Activated naive CD4-positive, alpha-beta T cell treated with anti-CD3 and anti-CD28 coated beads, Interleukin-2, amount 50 U/mL, for 72 hours (primary cell): ENCODE results near the gene AGO1. TPM values are rescaled to one million over a fixed set of nuclear protein-coding genes. Genes with fewer than 3 reads are reported as not detected.
"Not testable (repeated sequence)": the region's sequence is repeated elsewhere in the genome, so short reads cannot be mapped to it uniquely, and the experiment has no call there.

Experiments
- ATAC-seq, 2 donors: fragments of 150-1000 bp; cut with Tn5 transposase; 2 replicates each; pipeline ENCODE4 v1.10.0; 2021; ENCODE audit warnings: mild to moderate bottlenecking in 2 of 2, moderate library complexity in 2 of 2
- DNase-seq, 2 donors: peaks; one replicate each; pipeline ENCODE4 v3.0.0; 2021 to 2022; ENCODE audit warnings: low spot score in 2 of 2
- H3K27ac Mint-ChIP-seq, 2 donors: one replicate each; pipeline ENCODE4 v1.8.0; 2022; ENCODE audit warnings: mild to moderate bottlenecking in 2 of 2, mixed read lengths in 2 of 2
- H3K36me3 Mint-ChIP-seq, 2 donors: one replicate each; pipeline ENCODE4 v1.8.0; 2022; ENCODE audit warnings: mixed read lengths in 2 of 2
- H3K9me3 Mint-ChIP-seq, 2 donors: one replicate each; pipeline ENCODE4 v1.8.0; 2022; ENCODE audit warnings: mixed read lengths in 2 of 2
- total RNA-seq, 2 donors: library from RNA; stranded (reverse); gene quantifications; one replicate each; pipeline ENCODE4 v1.2.3, GENCODE V29; 2022

Gene AGO1
- total RNA-seq, 2 donors from 2014 or later, result 31.6 to 35.4 TPM

DNA sequence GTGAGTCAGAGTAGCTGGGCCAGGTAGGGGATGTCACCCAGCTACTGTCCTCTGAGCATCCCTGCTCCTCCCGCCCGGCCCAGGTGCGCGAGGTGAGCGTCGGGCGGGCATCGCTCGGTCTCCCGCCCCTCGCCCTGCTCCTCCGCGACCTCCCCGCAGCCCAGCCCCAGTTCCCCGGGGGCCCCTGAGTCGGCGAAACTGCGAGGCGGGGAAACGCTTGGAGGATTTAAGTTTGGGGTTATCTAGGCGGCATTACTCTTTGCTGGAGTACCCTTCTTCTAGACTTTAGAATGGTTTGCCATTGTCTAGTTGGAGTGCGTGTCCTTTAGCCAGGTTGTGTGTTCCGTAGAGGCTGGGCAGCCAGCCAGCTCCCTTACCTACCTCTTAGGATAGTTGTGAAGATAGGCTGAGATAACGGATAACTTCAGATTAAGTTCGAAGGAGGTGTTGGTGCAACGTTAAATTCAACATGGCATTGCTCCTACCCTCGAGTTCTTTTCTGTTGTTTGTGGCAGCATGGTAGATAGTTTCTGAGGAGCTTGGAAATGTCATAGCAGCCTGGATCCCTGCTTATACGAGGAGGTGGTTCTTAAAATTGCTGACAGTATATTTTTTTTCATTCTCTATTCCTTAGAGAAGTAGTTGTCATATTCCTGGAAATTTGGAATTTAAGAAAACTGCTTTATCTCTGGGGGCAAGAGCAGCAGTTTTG lies 48.6 kb downstream of the AGO1 start:
- H3K9me3 Mint-ChIP-seq, result no peaks in the 10 kb centered on the region
- H3K27ac Mint-ChIP-seq, result peak overlapping the region; percentile 90 to 97
- peaks cover 0 to 14% of the 10 kb centered on the region in 2 donors for H3K36me3 Mint-ChIP-seq
- ATAC-seq (no peak), DNase-seq (no peak)

DNA sequence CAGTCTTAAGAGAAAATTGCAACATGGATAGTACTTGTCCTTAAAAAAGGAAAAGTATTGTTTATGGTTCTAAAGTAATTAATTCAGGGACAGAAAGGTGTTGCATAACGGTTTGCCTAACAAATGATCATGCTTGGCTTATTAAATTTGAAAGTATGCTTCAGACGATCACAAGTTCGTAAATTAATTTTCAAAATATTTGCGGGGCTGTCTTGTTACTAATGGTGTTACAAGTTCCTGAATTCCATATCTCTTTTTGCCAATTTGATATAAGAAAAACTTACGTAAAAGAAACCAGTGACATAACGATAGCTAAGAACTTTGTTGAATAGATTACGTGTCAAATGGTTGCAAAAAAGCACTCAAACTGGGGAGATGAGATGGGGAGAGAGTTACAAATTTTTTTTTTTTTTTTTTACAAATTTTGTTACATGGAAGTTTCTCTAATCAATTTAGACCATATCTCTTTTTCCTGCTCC lies 49.2 kb downstream of the AGO1 start:
- Mint-ChIP-seq H3K9me3 (no peaks in the 10 kb centered on the region), H3K36me3 (peaks cover 0 to 14% of the 10 kb centered on the region in 2 donors), H3K27ac (peak overlapping the region; percentile 90 to 97)
- DNase-seq, result no peak
- ATAC-seq, result no peak

DNA sequence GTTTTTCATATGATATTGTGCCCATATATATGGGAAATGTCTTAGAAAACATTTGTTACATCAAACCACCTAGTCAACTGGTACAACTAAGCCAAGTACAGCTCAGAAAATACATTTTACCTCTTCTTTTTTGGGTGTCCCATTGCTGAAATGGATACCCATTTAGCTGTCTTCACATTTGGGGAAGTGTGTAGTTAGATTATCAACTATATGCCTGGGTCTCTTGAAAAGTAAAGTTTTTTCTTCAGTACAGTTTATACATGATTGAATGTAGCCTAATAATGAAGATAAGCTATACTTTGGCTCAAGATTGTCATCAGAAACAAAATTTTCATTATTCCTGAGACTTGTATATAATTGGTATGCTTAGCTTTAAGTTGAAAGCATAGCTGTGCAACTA lies 49.9 kb downstream of the AGO1 start:
- DNase-seq, result no peak
- no peak for ATAC-seq
- Mint-ChIP-seq H3K9me3 (no peaks in the 10 kb centered on the region), H3K27ac (peak overlapping the region in 1 of 2 donors; percentile 97), H3K36me3 (peaks cover 0 to 14% of the 10 kb centered on the region in 2 donors)

DNA sequence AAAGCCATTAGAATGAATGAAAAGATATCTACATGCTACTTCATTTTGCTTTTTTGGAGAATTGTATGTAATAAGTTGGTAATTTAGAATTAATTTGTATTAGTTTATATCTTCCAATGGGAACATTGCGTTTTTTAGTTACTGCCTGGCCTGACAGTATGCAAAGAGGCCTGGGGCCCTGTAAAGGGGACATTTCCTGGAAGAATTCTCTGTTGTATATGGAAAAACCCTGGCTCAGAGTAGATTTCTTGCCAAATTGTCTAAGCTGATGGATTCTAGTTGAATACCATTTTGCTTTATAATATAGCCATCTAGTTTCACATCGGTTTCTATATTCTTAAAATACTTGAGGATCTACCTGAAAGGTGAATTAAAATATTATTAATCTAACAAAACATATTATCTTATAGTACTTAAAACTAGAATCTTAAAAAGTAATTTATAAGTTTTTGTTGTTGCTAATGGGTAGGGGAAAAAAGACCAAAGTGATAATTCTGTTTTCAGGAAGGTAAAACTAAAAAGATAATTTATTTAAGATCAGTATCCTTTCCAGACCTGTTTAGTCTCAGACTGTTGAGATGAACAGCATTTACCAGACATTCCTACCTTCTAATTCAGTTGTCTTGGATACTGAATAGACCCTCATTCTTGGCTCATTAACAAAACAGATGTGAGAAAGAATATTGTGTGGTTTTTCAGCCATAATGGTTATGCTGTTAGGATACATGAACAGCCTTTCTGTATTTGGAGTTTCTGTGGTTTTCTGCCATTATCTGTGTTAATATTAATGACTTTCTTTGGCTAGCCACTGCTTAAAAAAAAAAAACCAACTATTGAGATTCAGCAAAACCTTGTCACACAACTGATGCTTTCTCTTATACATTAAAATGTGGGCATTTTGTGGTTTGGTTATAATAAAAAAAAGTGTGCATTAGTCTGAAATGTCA lies 52.7 kb downstream of the AGO1 start:
- H3K36me3 Mint-ChIP-seq, result peaks cover 5 to 7% of the 10 kb centered on the region in 2 donors
- H3K9me3 Mint-ChIP-seq, result no peaks in the 10 kb centered on the region
- no peak overlapping the region for H3K27ac Mint-ChIP-seq
- no peak for ATAC-seq
- no peak for DNase-seq

DNA sequence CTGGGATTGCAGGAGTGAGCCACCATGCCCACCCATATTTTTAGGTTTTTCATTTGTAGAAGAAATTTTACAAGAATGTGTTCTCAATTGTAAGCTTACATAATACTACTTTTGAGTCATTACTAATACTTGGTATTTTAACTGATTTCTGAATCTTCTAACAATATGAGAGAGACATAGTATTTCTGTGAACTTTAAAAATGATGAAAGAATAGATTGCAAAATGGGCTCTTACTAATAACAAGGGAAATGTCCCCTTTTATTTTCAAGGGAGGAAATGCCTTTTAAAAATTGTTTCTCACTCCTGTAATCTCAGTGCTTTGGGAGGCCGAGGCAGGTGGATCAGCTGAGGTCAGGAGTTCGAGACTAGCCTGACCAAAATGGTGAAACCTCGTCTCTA lies 53.8 kb downstream of the AGO1 start:
- H3K36me3 Mint-ChIP-seq, result peaks cover under 1 to 10% of the 10 kb centered on the region in 2 donors
- ATAC-seq, result no peak
- DNase-seq, result no peak
- no peak overlapping the region for H3K27ac Mint-ChIP-seq
- H3K9me3 Mint-ChIP-seq, result no peaks in the 10 kb centered on the region

DNA sequence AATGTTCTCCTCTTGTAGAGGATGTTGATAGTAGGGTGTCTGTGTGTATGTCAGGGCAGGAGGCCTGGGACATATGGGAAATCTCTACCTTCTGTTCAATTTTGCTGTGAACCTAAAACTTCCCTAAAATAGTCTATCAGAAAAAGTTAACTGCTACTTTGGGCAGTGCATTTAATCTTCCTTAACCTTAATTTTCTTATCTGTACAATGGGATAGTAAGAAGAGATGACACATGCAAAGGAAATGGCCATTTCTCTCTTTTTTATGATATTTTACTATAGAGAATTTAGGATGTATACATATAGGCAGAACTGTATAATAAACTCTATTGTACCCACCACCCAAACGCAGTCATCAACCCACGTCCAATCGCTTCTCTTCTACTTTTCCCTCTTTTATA lies 56.5 kb downstream of the AGO1 start:
- peaks cover 0 to 10% of the 10 kb centered on the region in 2 donors for H3K36me3 Mint-ChIP-seq
- no peak for ATAC-seq
- DNase-seq, result no peak
- H3K9me3 Mint-ChIP-seq, result no peaks in the 10 kb centered on the region
- H3K27ac Mint-ChIP-seq, result no peak overlapping the region

DNA sequence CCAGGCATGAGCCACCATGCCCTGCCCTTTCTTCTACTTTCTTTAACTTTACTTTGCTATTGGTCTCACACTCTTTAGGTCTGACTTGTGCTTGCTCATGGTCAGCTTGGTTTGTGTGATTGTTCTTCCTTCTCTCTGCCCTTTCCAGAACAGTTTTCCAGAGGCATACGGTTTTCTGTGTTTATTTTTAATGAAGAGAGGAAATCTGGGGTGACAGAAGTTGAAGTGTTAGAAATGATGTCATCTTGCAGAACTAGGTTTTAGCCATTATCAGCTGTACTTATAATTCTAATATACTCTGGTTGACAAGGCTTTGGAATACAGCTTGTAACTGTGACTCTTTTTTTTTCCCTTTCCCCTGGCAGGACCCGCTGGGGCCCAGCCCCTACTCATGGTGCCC lies 62.3 kb downstream of the AGO1 start:
- DNase-seq (no peak), ATAC-seq (no peak)
- Mint-ChIP-seq H3K27ac (no peak overlapping the region), H3K36me3 (peaks cover 0 to 12% of the 10 kb centered on the region in 2 donors), H3K9me3 (no peaks in the 10 kb centered on the region)

DNA sequence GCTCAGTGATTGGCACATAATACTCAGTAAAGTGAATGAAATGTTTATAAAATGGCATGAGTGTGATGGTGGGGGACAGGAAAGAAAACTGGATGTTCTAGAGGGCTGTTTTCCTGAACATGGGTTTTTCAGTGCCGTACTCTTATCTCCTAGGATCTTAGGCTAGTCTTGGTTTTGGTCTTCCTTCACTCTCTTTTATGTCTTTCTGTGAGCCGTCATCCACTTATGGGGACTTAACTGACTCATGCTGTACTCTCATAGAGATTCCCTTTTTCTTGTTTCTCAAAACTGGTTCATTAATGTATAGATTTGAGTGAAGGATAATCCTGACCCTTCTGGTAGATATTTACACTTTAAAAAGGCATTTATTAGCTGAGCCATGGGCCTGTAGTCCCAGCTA lies 64.5 kb downstream of the AGO1 start:
- Mint-ChIP-seq H3K27ac (peak overlapping the region; percentile 22 to 50), H3K9me3 (no peaks in the 10 kb centered on the region), H3K36me3 (peaks cover 0 to 4% of the 10 kb centered on the region in 2 donors)
- DNase-seq (no peak), ATAC-seq (peak; percentile 41 to 46)

DNA sequence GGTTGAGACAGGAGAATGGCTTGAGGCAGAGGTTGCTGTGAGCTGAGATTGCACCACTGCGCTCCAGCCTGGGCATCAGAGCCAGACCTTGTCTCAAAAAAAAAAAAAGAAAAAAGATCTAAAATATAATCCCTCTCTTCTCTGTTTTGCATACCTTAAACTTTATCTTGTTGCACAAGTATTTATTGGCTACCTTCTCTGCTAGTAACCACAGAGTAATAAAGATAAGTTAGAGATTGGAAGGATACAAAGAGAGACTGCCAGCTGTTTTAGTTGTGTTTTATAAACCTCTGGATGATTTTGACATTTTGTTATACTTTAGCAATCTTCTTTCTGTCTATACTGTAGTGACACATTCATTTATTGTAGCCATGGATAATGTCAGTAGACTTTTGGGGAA lies 75.5 kb downstream of the AGO1 start:
- Mint-ChIP-seq H3K36me3 (no peaks in the 10 kb centered on the region), H3K27ac (no peak overlapping the region), H3K9me3 (no peaks in the 10 kb centered on the region)
- DNase-seq, result no peak
- no peak for ATAC-seq

DNA sequence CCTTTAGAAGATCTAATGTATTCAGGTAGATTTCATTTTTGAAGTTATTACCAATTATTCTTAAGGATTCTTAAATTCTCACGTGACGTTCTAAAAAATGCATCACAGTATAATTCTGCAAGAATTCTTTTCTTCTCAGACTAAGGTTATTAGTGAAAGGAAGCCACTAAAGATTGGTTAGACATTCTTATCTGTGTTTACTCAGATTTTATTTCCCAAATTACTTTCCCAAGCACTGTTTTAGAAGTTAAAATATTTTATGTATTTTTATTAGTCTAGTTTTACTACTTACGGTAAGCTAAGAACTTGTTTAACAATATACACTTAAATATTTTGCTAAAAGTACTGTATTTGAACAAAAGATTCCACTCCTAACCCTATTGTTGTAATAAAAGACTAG lies 76.3 kb downstream of the AGO1 start:
- Mint-ChIP-seq H3K27ac (no peak overlapping the region), H3K36me3 (no peaks in the 10 kb centered on the region), H3K9me3 (no peaks in the 10 kb centered on the region)
- DNase-seq (no peak), ATAC-seq (no peak)

DNA sequence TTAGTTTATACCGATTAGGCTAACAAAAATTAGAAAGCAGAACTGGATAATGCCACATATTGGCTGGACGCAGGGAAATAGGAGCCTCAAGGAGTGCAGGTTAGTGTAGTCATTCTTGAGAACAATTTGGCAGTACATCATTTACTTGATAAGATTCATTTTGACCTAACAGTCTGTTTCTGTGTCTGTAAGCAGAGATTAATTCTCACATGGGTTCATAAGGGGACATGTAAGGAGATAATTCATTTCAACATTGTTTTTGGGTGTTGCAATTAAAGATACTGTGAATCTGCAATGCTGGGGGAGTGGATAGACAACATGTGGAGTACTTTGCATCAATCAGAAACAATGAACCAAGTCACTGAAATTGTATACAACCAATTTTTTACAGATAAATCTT lies 79.9 kb downstream of the AGO1 start:
- Mint-ChIP-seq H3K27ac (no peak overlapping the region), H3K9me3 (no peaks in the 10 kb centered on the region), H3K36me3 (peaks cover 0 to 3% of the 10 kb centered on the region in 2 donors)
- ATAC-seq, result no peak
- DNase-seq, result no peak

DNA sequence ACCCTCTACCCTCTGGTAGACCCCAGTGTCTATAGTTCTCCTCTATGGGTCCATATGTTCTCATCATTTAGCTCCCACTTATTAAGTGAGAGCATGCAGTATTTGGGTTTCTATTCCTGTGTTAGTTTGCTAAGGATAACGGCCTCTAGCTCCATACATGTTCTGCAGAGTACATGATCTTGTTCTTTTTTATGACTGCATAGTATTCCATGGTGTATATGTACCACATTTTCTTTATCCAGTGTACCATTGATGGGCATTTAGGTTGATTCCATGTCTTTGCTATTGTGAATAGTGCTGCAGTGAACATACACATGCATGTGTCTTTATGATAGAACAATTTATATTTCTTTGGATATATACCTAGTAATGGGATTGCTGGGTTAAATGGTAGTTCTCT lies 81.3 kb downstream of the AGO1 start:
- not testable (repeated sequence) for DNase-seq, H3K27ac Mint-ChIP-seq, ATAC-seq, H3K9me3 Mint-ChIP-seq, H3K36me3 Mint-ChIP-seq

DNA sequence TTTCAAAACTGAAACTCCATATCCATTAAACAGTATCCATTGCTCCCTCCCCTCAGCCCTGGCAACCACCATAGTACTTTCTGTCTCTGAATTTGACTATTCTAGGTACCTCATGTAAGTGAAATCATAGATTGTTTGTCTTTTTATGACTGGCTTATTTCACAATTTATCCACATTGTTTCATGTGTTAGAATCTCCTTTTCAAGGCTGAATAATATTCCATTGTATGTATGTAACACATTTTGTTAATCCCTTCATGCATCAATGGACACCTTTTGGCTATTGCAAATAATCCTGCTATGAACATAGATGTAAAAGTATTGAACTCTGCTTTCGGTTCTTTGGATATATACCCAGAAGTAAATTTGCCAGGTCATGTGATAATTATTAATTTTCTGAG lies 85.4 kb downstream of the AGO1 start:
- Mint-ChIP-seq H3K27ac (no peak overlapping the region), H3K9me3 (peaks cover 0 to 3% of the 10 kb centered on the region in 2 donors), H3K36me3 (peaks cover 4 to 9% of the 10 kb centered on the region in 2 donors)
- no peak for DNase-seq
- no peak for ATAC-seq

DNA sequence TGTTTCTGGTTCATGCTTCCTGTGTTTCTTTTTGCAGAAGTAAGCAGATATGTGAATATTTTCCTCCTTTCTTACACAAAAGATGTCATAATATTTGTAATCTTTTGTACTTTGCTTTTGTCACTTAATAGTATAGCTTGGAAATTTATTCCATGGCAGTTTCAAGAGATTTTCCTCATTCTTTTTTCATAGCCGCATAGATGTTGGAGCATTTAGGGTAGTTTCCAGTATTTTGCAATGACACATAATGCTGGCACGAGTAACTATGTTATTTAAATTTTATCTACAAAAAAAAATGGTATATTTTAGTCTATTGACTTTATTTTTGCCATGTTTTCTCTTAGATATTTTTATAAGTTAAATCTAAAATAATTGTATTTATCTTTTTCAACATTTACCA lies 88.6 kb downstream of the AGO1 start:
- ATAC-seq (no peak), DNase-seq (no peak)
- H3K27ac Mint-ChIP-seq, result no peak overlapping the region
- H3K36me3 Mint-ChIP-seq, result peaks cover 9 to 14% of the 10 kb centered on the region in 2 donors
- H3K9me3 Mint-ChIP-seq, result peaks cover 0 to 3% of the 10 kb centered on the region in 2 donors

DNA sequence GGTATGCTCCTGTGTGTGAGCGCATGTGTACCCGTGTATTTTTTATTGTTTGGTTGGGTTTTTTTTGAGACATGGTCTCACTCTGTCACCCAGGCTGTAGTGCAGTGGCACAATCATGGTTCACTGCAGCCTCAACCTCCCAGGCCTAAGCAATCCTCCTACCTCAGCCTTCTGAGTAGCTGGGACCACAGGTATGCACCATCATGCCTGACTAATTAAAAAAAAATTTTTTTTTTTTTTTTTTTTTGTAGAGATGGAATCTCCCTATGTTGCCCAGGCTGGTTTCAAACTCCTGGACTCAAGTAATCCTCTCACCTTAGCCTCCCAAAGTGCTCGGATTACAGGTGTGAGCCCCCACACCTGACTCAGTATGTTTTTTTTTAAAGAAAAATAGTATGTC lies 89.6 kb downstream of the AGO1 start:
- ATAC-seq, H3K9me3 Mint-ChIP-seq, H3K27ac Mint-ChIP-seq, DNase-seq: not testable (repeated sequence)
- peaks cover 9 to 14% of the 10 kb centered on the region in 2 donors for H3K36me3 Mint-ChIP-seq

DNA sequence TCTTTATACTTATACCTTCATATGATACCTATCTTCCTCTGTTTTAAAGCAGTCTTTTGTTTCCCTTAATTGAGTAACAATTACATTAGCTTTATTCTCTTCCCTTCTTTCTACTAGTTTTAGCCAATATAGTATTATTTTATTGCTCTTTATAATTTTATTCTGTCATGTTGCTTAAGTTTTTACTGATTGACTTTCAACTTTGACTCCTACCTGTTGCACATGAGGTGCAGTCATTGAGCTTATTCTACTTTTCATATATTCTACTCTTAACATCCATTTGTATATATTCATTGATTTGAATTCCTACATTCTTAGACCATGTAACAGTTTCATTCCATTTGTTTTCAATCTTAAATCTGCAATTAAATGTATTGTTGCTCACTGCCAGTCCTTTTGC lies 97.1 kb downstream of the AGO1 start:
- ATAC-seq (no peak), DNase-seq (no peak)
- Mint-ChIP-seq H3K9me3 (no peaks in the 10 kb centered on the region), H3K36me3 (peaks cover 0 to 13% of the 10 kb centered on the region in 2 donors), H3K27ac (no peak overlapping the region)
